IMR-90 (cell line): ENCODE results near the gene ALPK3. TPM values are rescaled to one million over a fixed set of nuclear protein-coding genes. Genes with fewer than 3 reads are reported as not detected.

Source experiments
- ATAC-seq: fragments of 200-7000 bp; cut with Tn5 transposase; 2 replicates; pipeline ENCODE4 v1.9.1; 2020; ENCODE audit warnings: low read depth, mild to moderate bottlenecking, moderate library complexity
- BruUV-seq: library from RNA; stranded (reverse); fragments of 400-500 nt; replicated peaks from 2 replicates; lab custom pipeline; 2021; lab: Mats Ljungman, UMichigan
- CTCF ChIA-PET: fragments of 300-600 bp; formaldehyde crosslinking; extraction: SDS; loops from one replicate; lab custom pipeline; 2021; ENCODE audit warnings: antibody characterized with exemption; lab: Yijun Ruan, JAX
- POLR2A ChIA-PET: fragments of 300-600 bp; sonication (Branson Sonifier 250); formaldehyde crosslinking; loops from one replicate; lab custom pipeline; 2022; ENCODE audit warnings: antibody characterized with exemption; ENCODE audit not compliant: unreplicated experiment; lab: Charles Lee
- DNase-seq: peaks from one replicate; pipeline ENCODE4 v3.0.0; 2013
- H2AFZ ChIP-seq: replicated peaks from 2 replicates; pipeline ENCODE3; 2013; ENCODE audit warnings: low read length, mild to moderate bottlenecking; ENCODE audit not compliant: poor library complexity
- H2AK5ac ChIP-seq: 2 replicates; pipeline ENCODE4 v1.6.1; 2013; ENCODE audit warnings: low read depth, low read length, inconsistent platforms
- H2AK9ac ChIP-seq: replicated peaks from 2 replicates; pipeline ENCODE3; 2013; ENCODE audit warnings: mild to moderate bottlenecking, low read depth, low read length, moderate library complexity; ENCODE audit not compliant: poor library complexity
- H2BK120ac ChIP-seq: 2 replicates; pipeline ENCODE4 v1.6.1; 2013; ENCODE audit warnings: low read depth, low read length, inconsistent platforms
- H2BK15ac ChIP-seq: 3 replicates; pipeline ENCODE4 v1.6.1; 2013; ENCODE audit warnings: low read depth, low read length, inconsistent platforms
- H2BK20ac ChIP-seq: 2 replicates; pipeline ENCODE4 v1.6.1; 2013; ENCODE audit warnings: low read depth, mild to moderate bottlenecking, inconsistent platforms, low read length, moderate library complexity
- H2BK5ac ChIP-seq: 2 replicates; pipeline ENCODE4 v1.6.1; 2013; ENCODE audit warnings: mild to moderate bottlenecking, low read depth, low read length, inconsistent platforms; ENCODE audit not compliant: poor library complexity, severe bottlenecking
- H3K14ac ChIP-seq: replicated peaks from 2 replicates; pipeline ENCODE4 v1.6.1; 2013; ENCODE audit warnings: low read depth, low read length, inconsistent platforms
- H3K18ac ChIP-seq: 2 replicates; pipeline ENCODE4 v1.6.1; 2013; ENCODE audit warnings: low read depth, low read length, control low read depth
- H3K23ac ChIP-seq: 2 replicates; pipeline ENCODE4 v1.6.1; 2013; ENCODE audit warnings: low read depth, low read length, inconsistent platforms
- H3K27ac ChIP-seq: 2 replicates; pipeline ENCODE4 v1.5.1; 2013; ENCODE audit warnings: mild to moderate bottlenecking, control low read depth, low read length; ENCODE audit not compliant: insufficient read depth
- H3K27me3 ChIP-seq: 2 replicates; pipeline ENCODE4 v1.6.1; 2013; ENCODE audit warnings: low read length; ENCODE audit not compliant: control insufficient read depth, insufficient read depth
- H3K36me3 ChIP-seq: 2 replicates; pipeline ENCODE4 v1.6.1; 2013; ENCODE audit warnings: low read length, mixed read lengths; ENCODE audit not compliant: control insufficient read depth, insufficient read depth
- H3K4ac ChIP-seq: 2 replicates; pipeline ENCODE4 v1.6.1; 2013; ENCODE audit warnings: low read depth, low read length, inconsistent platforms
- H3K4me1 ChIP-seq: 2 replicates; pipeline ENCODE4 v1.6.1; 2013; ENCODE audit warnings: low read length, mixed read lengths; ENCODE audit not compliant: control insufficient read depth, insufficient read depth
- H3K4me2 ChIP-seq: 2 replicates; pipeline ENCODE4 v1.6.1; 2013; ENCODE audit warnings: low read depth, mild to moderate bottlenecking, control low read depth, low read length, moderate library complexity
- H3K4me3 ChIP-seq: 2 replicates; pipeline ENCODE4 v1.5.1; 2013; ENCODE audit warnings: low read depth, mild to moderate bottlenecking, control low read depth, low read length, moderate library complexity; ENCODE audit not compliant: insufficient read depth
- H3K56ac ChIP-seq: 2 replicates; pipeline ENCODE4 v1.6.1; 2013; ENCODE audit warnings: low read length, inconsistent platforms; ENCODE audit not compliant: insufficient read depth; ENCODE audit errors: extremely low read depth
- H3K79me1 ChIP-seq, 2 experiments: 2 replicates each; pipeline ENCODE4 v1.6.1; 2013; ENCODE audit warnings: low read length in 2 of 2, inconsistent platforms in 1 of 2, low read depth in 1 of 2
- H3K9ac ChIP-seq: 2 replicates; pipeline ENCODE4 v1.6.1; 2013; ENCODE audit warnings: low read depth, low read length, control low read depth
- H3K9me1 ChIP-seq: 2 replicates; pipeline ENCODE4 v1.6.1; 2013; ENCODE audit warnings: low read length, inconsistent platforms; ENCODE audit not compliant: insufficient read depth
- H3K9me3 ChIP-seq: 2 replicates; pipeline ENCODE4 v1.6.1; 2013; ENCODE audit warnings: low read length; ENCODE audit not compliant: control insufficient read depth, insufficient read depth
- H4K20me1 ChIP-seq: 2 replicates; pipeline ENCODE4 v1.6.1; 2013; ENCODE audit warnings: low read length, inconsistent platforms; ENCODE audit not compliant: insufficient read depth
- H4K5ac ChIP-seq: 2 replicates; pipeline ENCODE4 v1.6.1; 2013; ENCODE audit warnings: mild to moderate bottlenecking, low read depth, low read length, control low read depth
- H4K8ac ChIP-seq, 2 experiments: 2 replicates each; pipeline ENCODE4 v1.6.1; 2013; ENCODE audit warnings: low read depth in 2 of 2, low read length in 2 of 2, control low read depth in 1 of 2, inconsistent platforms in 1 of 2
- H4K91ac ChIP-seq: 2 replicates; pipeline ENCODE4 v1.6.1; 2013; ENCODE audit warnings: low read depth, low read length, inconsistent platforms; ENCODE audit not compliant: insufficient read depth
- CEBPB ChIP-seq: IDR thresholded peaks from 2 replicates; pipeline ENCODE4 v1.6.1; 2012; ENCODE audit warnings: low read depth, low read length, improper control_type of control experiment
- CHD1 ChIP-seq: IDR thresholded peaks from 2 replicates; pipeline ENCODE4 v1.6.1; 2012; ENCODE audit warnings: low read depth, low read length, improper control_type of control experiment
- MXI1 ChIP-seq: IDR thresholded peaks from 2 replicates; pipeline ENCODE4 v1.6.1; 2012; ENCODE audit warnings: low read depth, mild to moderate bottlenecking, low read length, moderate library complexity, borderline replicate concordance
- RAD21 ChIP-seq: IDR thresholded peaks from 2 replicates; pipeline ENCODE4 v1.6.1; 2012; ENCODE audit warnings: low read length, improper control_type of control experiment
- RFX5 ChIP-seq: IDR thresholded peaks from 2 replicates; pipeline ENCODE4 v1.8.0; 2012; ENCODE audit warnings: low read depth, mild to moderate bottlenecking, low read length, moderate library complexity
- WGBS, 2 experiments: methylation state at CpG; one replicate each; pipeline versions ENCODE4 v1.1.5 to v1.1.7; 2013; ENCODE audit warnings: missing lambda C conversion rate in 2 of 2; ENCODE audit not compliant: insufficient read length in 1 of 2; ENCODE audit errors: extremely low coverage in 2 of 2; 5-methylcytosine and 5-hydroxymethylcytosine counted together
- dilution Hi-C: fragments of 300-500 bp; cut with HindIII; formaldehyde crosslinking; loops from one replicate; pipeline ENCODE4 v1.14.3; 2018; ENCODE audit warnings: low sequenced_read_pairs; ENCODE audit not compliant: unreplicated experiment
- in situ Hi-C: fragments of 300-500 bp; cut with MboI; formaldehyde crosslinking; loops from 3 replicates; pipeline ENCODE4 v1.14.3; 2019; ENCODE audit warnings: low sequenced_read_pairs, inconsistent platforms, mixed read lengths
- intact Hi-C: fragments of 100-400 bp; cut with micrococcal nuclease; formaldehyde crosslinking; loops from 2 replicates; pipeline ENCODE4 v1.10.0; 2022
- polyA plus RNA-seq, 3 experiments: library from polyadenylated mRNA; depleted of rRNA; stranded (reverse); fragments of >200 nt; gene quantifications; 2 replicates each; pipeline ENCODE4 v1.2.3, GENCODE V29; 2012; ENCODE audit warnings: low replicate concordance in 1 of 3
- total RNA-seq: library from RNA; depleted of rRNA; stranded (reverse); fragments of >200 nt; gene quantifications from 2 replicates; pipeline ENCODE4 v1.2.3, GENCODE V29; 2012

ALPK3 gene
- total and polyA plus RNA-seq, 2 of the 4 experiments (the other 2 are of a cell fraction), result under 0.01 to 0.26 TPM

GRCh38 chr15:84794162-84794547 is 23.0 kb upstream of the ALPK3 start:
- H3K27me3 ChIP-seq, result no peaks in the 10 kb centered on the region
- no CpG with 5 or more reads among the region's 4 CpGs for WGBS, 2 experiments
- BruUV-seq, result no TSS peak
- intact Hi-C loops (no loop called here), dilution Hi-C loops (no loop called here), in situ Hi-C loops (no loop called here)
- H3K4ac ChIP-seq, result no peak overlapping the region
- ChIA-PET CTCF (no interaction called here), POLR2A (no interaction called here)
- H4K91ac ChIP-seq, result no peak overlapping the region
- H2BK15ac ChIP-seq, result no peak overlapping the region
- no peaks in the 10 kb centered on the region for H3K9me3 ChIP-seq
- H3K4me1 ChIP-seq, result peaks cover 6% of the 10 kb centered on the region
- peaks cover 25 to 61% of the 10 kb centered on the region in 2 experiments for H3K79me1 ChIP-seq
- no peak for DNase-seq
- H2AK9ac ChIP-seq, result no peak overlapping the region
- H3K4me2 ChIP-seq, result no peak overlapping the region
- peaks cover 25% of the 10 kb centered on the region; the same call in 1 of the 2 replicates for H4K20me1 ChIP-seq
- no peak overlapping the region for H4K5ac ChIP-seq
- no peak overlapping the region for H3K23ac ChIP-seq
- H3K14ac ChIP-seq, result no peak overlapping the region
- no peak overlapping the region for H3K56ac ChIP-seq
- H3K18ac ChIP-seq, result no peak overlapping the region
- peaks cover 26% of the 10 kb centered on the region for H3K36me3 ChIP-seq
- H4K8ac ChIP-seq, result no peak overlapping the region
- no peak for TF ChIP-seq MXI1
- no peak for TF ChIP-seq RFX5
- TF ChIP-seq CHD1, result no peak
- TF ChIP-seq RAD21, result no peak
- TF ChIP-seq CEBPB, result no peak
- H3K9me1 ChIP-seq, result peaks cover 20% of the 10 kb centered on the region
- H3K4me3 ChIP-seq, result no peak overlapping the region
- H3K9ac ChIP-seq, result no peak overlapping the region
- ATAC-seq, result no peak
- no peak overlapping the region for H2BK5ac ChIP-seq
- no peak overlapping the region for H2AFZ ChIP-seq
- H2BK20ac ChIP-seq, result no peak overlapping the region
- no peak overlapping the region for H3K27ac ChIP-seq
- no peak overlapping the region for H2AK5ac ChIP-seq
- H2BK120ac ChIP-seq, result no peak overlapping the region
